GM23338 (cell line): ENCODE measurements around the gene DDX25. TPM values are rescaled to one million over a fixed set of nuclear protein-coding genes. Genes with fewer than 3 reads are reported as not detected.

Experiments used
- ATAC-seq: fragments of 200-7000 bp; cut with Tn5 transposase; 3 replicates; pipeline ENCODE4 v1.9.1; 2020
- DNase-seq: peaks from one replicate; pipeline ENCODE4 v3.0.0-alpha.2; 2015; ENCODE audit warnings: low spot score
- H2AFZ ChIP-seq: fragments of 200-600 bp; sonication (generic); 2 replicates; pipeline ENCODE4 v1.8.0; 2016; ENCODE audit warnings: antibody characterized with exemption, mild to moderate bottlenecking, moderate library complexity
- H3F3A ChIP-seq: fragments of 200-600 bp; sonication (generic); replicated peaks from 2 replicates; pipeline ENCODE4 v1.8.0; 2017; ENCODE audit warnings: antibody characterized with exemption, mixed run types, low read depth
- H3K27ac ChIP-seq: fragments of 200-600 bp; sonication (generic); 2 replicates; pipeline ENCODE4 v1.6.1; 2016; ENCODE audit warnings: low read depth
- H3K27me3 ChIP-seq: fragments of 200-600 bp; sonication (generic); 2 replicates; pipeline ENCODE4 v1.8.0; 2016; ENCODE audit warnings: mild to moderate bottlenecking, mixed run types, moderate library complexity; ENCODE audit not compliant: insufficient read depth
- H3K36me3 ChIP-seq: fragments of 200-600 bp; sonication (generic); 2 replicates; pipeline ENCODE4 v1.8.0; 2016; ENCODE audit warnings: mild to moderate bottlenecking; ENCODE audit not compliant: insufficient read depth
- H3K4me1 ChIP-seq: fragments of 200-600 bp; sonication (generic); 2 replicates; pipeline ENCODE4 v1.8.0; 2016; ENCODE audit warnings: mild to moderate bottlenecking, moderate library complexity; ENCODE audit not compliant: insufficient read depth
- H3K4me2 ChIP-seq: fragments of 200-600 bp; sonication (generic); 2 replicates; pipeline ENCODE4 v1.7.1; 2017; ENCODE audit warnings: mixed run types
- H3K4me3 ChIP-seq: fragments of 200-600 bp; sonication (generic); 2 replicates; pipeline ENCODE4 v1.6.1; 2016; ENCODE audit warnings: mixed run types
- H3K79me2 ChIP-seq: fragments of 200-600 bp; sonication (generic); replicated peaks from 2 replicates; pipeline ENCODE4 v1.8.0; 2017; ENCODE audit warnings: mild to moderate bottlenecking; ENCODE audit not compliant: insufficient read depth
- H3K9me2 ChIP-seq: fragments of 200-600 bp; sonication (generic); 2 replicates; pipeline ENCODE4 v1.8.0; 2017; ENCODE audit not compliant: insufficient read depth
- H4K20me1 ChIP-seq: fragments of 200-600 bp; sonication (generic); replicated peaks from 2 replicates; pipeline ENCODE4 v1.8.0; 2017; ENCODE audit warnings: mild to moderate bottlenecking; ENCODE audit not compliant: insufficient read depth
- H3K27ac Mint-ChIP-seq: 2 replicates; pipeline ENCODE4 v1.8.0; 2020; ENCODE audit warnings: inconsistent platforms, mild to moderate bottlenecking, moderate library complexity, mixed read lengths
- H3K27me3 Mint-ChIP-seq: 3 replicates; pipeline ENCODE4 v1.8.0; 2022; ENCODE audit warnings: low read depth, mild to moderate bottlenecking, moderate library complexity, mixed read lengths, inconsistent platforms; ENCODE audit not compliant: insufficient read depth, poor library complexity
- H3K36me3 Mint-ChIP-seq: 3 replicates; pipeline ENCODE4 v1.8.0; 2021; ENCODE audit warnings: low read depth, mild to moderate bottlenecking, inconsistent platforms, moderate library complexity, mixed read lengths
- H3K4me1 Mint-ChIP-seq: 3 replicates; pipeline ENCODE4 v1.8.0; 2020; ENCODE audit warnings: mild to moderate bottlenecking, inconsistent platforms, mixed read lengths
- H3K4me3 Mint-ChIP-seq: 3 replicates; pipeline ENCODE4 v1.8.0; 2021; ENCODE audit warnings: moderate library complexity, mild to moderate bottlenecking, inconsistent platforms, mixed read lengths
- H3K9me3 Mint-ChIP-seq: 3 replicates; pipeline ENCODE4 v1.8.0; 2020; ENCODE audit warnings: moderate library complexity, mild to moderate bottlenecking, inconsistent platforms, mixed read lengths
- EZH2phosphoT487 ChIP-seq: fragments of 200-600 bp; sonication (generic); IDR thresholded peaks from one replicate; pipeline ENCODE4 v1.8.1; 2018; ENCODE audit warnings: antibody characterized with exemption; ENCODE audit not compliant: unreplicated experiment
- JUNB ChIP-seq: IDR thresholded peaks from one replicate; pipeline ENCODE4 v1.6.1; 2016; ENCODE audit warnings: antibody characterized with exemption; ENCODE audit not compliant: unreplicated experiment
- NANOG ChIP-seq: IDR thresholded peaks from 2 replicates; pipeline ENCODE4 v1.6.1; 2016; ENCODE audit warnings: antibody characterized with exemption, borderline replicate concordance
- REST ChIP-seq: IDR thresholded peaks from one replicate; pipeline ENCODE4 v1.6.1; 2018; ENCODE audit warnings: antibody characterized with exemption; ENCODE audit not compliant: unreplicated experiment
- ZNF114 ChIP-seq: fragments of 250-450 bp; sonication (Bioruptor Pico); IDR thresholded peaks from 2 replicates; pipeline ENCODE4 v1.5.0; 2020; ENCODE audit warnings: mild to moderate bottlenecking, moderate library complexity
- ZNF462 ChIP-seq: fragments of 250-450 bp; sonication (Bioruptor Pico); IDR thresholded peaks from 2 replicates; pipeline ENCODE4 v1.5.0; 2020; ENCODE audit warnings: mild to moderate bottlenecking, moderate library complexity
- polyA plus RNA-seq: library from polyadenylated mRNA; unstranded; fragments of >200 nt; fragmentation: Nextera tagmentation; extraction: Ambion mirVana; gene quantifications from 2 replicates; pipeline ENCODE4 v1.2.1, GENCODE V29; 2016
- total RNA-seq: library from RNA; depleted of rRNA; stranded (reverse); fragments of >200 nt; shearing (Covaris generic); gene quantifications from 2 replicates; pipeline ENCODE4 v1.2.3, GENCODE V29; 2014

The DDX25 gene
- total and polyA plus RNA-seq, 2 experiments from 2014 or later, result 20.6 to 23.6 TPM

GRCh38 chr11:125902277-125902926, 1.9 kb upstream of the DDX25 start:
- peaks cover 20% of the 10 kb centered on the region for H3K27me3 Mint-ChIP-seq
- Histone ChIP-seq H4K20me1 (peaks cover 23% of the 10 kb centered on the region), H2AFZ (peak overlapping the region; percentile 89), H3K4me2 (peak overlapping the region; percentile 89), H3F3A (peaks cover 15% of the 10 kb centered on the region; the same call in 1 of the 2 replicates), H3K36me3 (peaks cover 17% of the 10 kb centered on the region), H3K79me2 (peaks cover 51% of the 10 kb centered on the region), H3K4me1 (no peaks in the 10 kb centered on the region), H3K27ac (peak overlapping the region; percentile 20; the same call in 1 of the 2 replicates), H3K4me3 (peak overlapping the region; percentile 88), H3K27me3 (peaks cover 19% of the 10 kb centered on the region), H3K9me2 (no peaks in the 10 kb centered on the region)
- H3K27ac Mint-ChIP-seq, result peak overlapping the region; percentile 81; the same call in 1 of the 2 replicates
- H3K4me3 Mint-ChIP-seq, result peak overlapping the region; percentile 99
- no peaks in the 10 kb centered on the region; the same call in 1 of the 3 replicates for H3K9me3 Mint-ChIP-seq
- DNase-seq (no peak), ATAC-seq (no peak)
- H3K4me1 Mint-ChIP-seq, result peaks cover 12% of the 10 kb centered on the region
- peaks cover 35% of the 10 kb centered on the region for H3K36me3 Mint-ChIP-seq
- TF ChIP-seq EZH2phosphoT487, result no peak
- TF ChIP-seq ZNF462, result no peak
- no peak for TF ChIP-seq JUNB
- TF ChIP-seq ZNF114, result no peak
- no peak for TF ChIP-seq NANOG
- no peak for TF ChIP-seq REST
